Caco-2 (cell line): ENCODE data around the gene PRG3. TPM values are rescaled to one million over a fixed set of nuclear protein-coding genes. Genes with fewer than 3 reads are reported as not detected.

Experiments
- BruUV-seq: library from RNA; stranded (reverse); fragments of 400-500 nt; replicated peaks from 2 replicates; lab custom pipeline; 2021; lab: Mats Ljungman, UMichigan
- CTCF ChIA-PET: fragments of 300-600 bp; sonication (Branson Sonifier 250); formaldehyde crosslinking; loops from one replicate; lab custom pipeline; 2022; ENCODE audit warnings: antibody characterized with exemption; lab: Charles Lee
- POLR2A ChIA-PET: fragments of 300-600 bp; sonication (Branson Sonifier 250); formaldehyde crosslinking; loops from one replicate; lab custom pipeline; 2022; ENCODE audit warnings: antibody characterized with exemption; lab: Charles Lee
- DNase-seq, 2 experiments: peaks; one replicate each; pipeline versions ENCODE4 v3.0.0 to v3.0.0-alpha.2; 2020 to 2022
- H3K27me3 ChIP-seq: replicated peaks from 2 replicates; pipeline ENCODE4 v1.6.0; 2011; ENCODE audit warnings: low read length; ENCODE audit not compliant: control insufficient read depth, insufficient read depth
- H3K36me3 ChIP-seq: 2 replicates; pipeline ENCODE4 v1.5.1; 2011; ENCODE audit warnings: low read length; ENCODE audit not compliant: control insufficient read depth, insufficient read depth
- H3K4me1 ChIP-seq: fragments of 250-450 bp; sonication (Bioruptor Pico); 2 replicates; pipeline ENCODE4 v1.5.1; 2020; ENCODE audit warnings: mild to moderate bottlenecking
- H3K4me3 ChIP-seq: 2 replicates; pipeline ENCODE4 v1.5.1; 2011; ENCODE audit warnings: low read depth, mild to moderate bottlenecking, control low read depth, low read length
- H3K9me3 ChIP-seq: fragments of 250-450 bp; sonication (Bioruptor Pico); 2 replicates; pipeline ENCODE4 v1.5.1; 2020; ENCODE audit warnings: mild to moderate bottlenecking, moderate library complexity
- H3K27ac Mint-ChIP-seq: one replicate; pipeline ENCODE4 v1.8.0; 2022; ENCODE audit warnings: mixed read lengths; ENCODE audit not compliant: unreplicated experiment
- H3K27me3 Mint-ChIP-seq: one replicate; pipeline ENCODE4 v1.8.0; 2022; ENCODE audit warnings: mixed read lengths; ENCODE audit not compliant: insufficient read depth, unreplicated experiment
- H3K36me3 Mint-ChIP-seq: one replicate; pipeline ENCODE4 v1.8.0; 2022; ENCODE audit warnings: mild to moderate bottlenecking, mixed read lengths; ENCODE audit not compliant: insufficient read depth, unreplicated experiment
- H3K4me1 Mint-ChIP-seq: one replicate; pipeline ENCODE4 v1.8.0; 2022; ENCODE audit warnings: low read depth, mixed read lengths; ENCODE audit not compliant: unreplicated experiment
- H3K4me3 Mint-ChIP-seq: one replicate; pipeline ENCODE4 v1.8.0; 2022; ENCODE audit warnings: mild to moderate bottlenecking, moderate library complexity, mixed read lengths; ENCODE audit not compliant: unreplicated experiment
- H3K9me3 Mint-ChIP-seq: one replicate; pipeline ENCODE4 v1.8.0; 2022; ENCODE audit warnings: mixed read lengths; ENCODE audit not compliant: unreplicated experiment
- CTCF ChIP-seq, 2 experiments: fragments of 200-600 bp in 1 of 2; IDR thresholded peaks; 1 replicate in 1 of 2; 2 replicates in 1 of 2; pipeline versions ENCODE4 v1.5.1 to v1.8.0; 2011 to 2022; ENCODE audit warnings: antibody characterized with exemption in 1 of 2, control low read depth in 1 of 2, inconsistent platforms in 1 of 2, low read depth in 1 of 2, low read length in 1 of 2, mild to moderate bottlenecking in 1 of 2, moderate library complexity in 1 of 2; ENCODE audit not compliant: insufficient read depth in 1 of 2, severe bottlenecking in 1 of 2, unreplicated experiment in 1 of 2
- intact Hi-C: fragments of 100-400 bp; cut with micrococcal nuclease; formaldehyde crosslinking; loops from one replicate; pipeline ENCODE4 v1.10.0; 2022; ENCODE audit not compliant: unreplicated experiment
- total RNA-seq: library from RNA; stranded (reverse); gene quantifications from 2 replicates; pipeline ENCODE4 v1.2.3, GENCODE V29; 2022

Gene PRG3
- total RNA-seq, 1 experiment from 2014 or later = not detected

DNA sequence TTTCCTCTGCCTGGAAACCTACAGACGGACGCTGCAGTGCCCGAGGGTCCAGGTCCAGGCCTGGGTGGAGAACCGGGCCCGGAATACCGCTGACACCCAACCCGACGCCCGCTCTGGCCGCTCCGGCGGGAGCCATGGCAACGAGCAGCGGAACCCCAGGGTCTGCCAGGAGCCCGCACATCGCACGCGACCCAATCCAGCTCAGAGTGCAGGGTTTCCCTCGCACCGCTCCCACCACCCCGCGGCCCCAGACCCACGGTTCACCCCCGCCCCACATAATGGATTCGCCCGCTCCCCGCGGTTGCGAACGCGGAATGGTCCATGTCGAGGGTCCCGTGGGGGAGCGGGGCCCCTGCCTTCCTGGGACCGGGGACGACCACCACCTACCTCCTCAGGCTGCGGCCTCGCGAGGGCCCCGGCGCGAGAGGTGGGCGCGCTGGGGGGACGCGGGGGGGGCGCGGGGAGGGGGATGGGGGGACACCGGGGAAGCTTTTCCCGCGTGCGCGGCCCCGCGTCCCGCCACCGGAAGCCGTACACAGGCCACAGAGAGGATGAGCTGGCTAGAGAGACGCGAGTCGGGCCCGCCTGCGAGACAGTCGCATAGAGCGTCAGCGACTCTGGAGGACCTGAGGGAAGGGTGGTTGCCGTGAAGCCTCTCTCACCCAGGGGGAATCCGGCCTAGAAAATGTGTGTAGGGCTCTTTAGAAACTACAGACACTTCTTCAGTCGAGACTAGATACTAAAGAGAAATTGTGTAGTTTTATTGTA is 45.4 kb downstream of the PRG3 start, which contains the start of gene SSRP1:
SSRP1 (minus strand) TSS at position 550 of the 768 bp plus-strand sequence. CDS start 771 bp downstream, outside the sequence.
- peaks cover 22% of the 10 kb centered on the region for H3K4me1 Mint-ChIP-seq

DNA sequence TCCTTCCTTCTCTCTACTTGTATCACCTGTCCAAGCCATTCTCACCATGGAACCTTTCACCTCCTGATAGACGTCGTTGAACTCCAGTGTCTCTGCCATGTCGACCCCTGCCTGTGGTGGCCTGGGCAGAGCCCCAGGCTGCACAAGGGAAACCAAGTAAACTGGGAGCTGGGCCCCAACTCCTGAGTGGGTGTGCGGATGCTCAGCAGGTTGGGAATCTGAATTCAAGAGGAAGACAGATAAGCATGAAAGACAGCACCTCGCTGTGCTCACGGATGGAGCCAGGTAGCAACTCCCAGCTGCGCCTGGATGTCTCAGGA is 46.0 kb downstream of the PRG3 start:
- peaks cover 20% of the 10 kb centered on the region for H3K4me1 Mint-ChIP-seq
- H3K36me3 Mint-ChIP-seq = peaks cover 50% of the 10 kb centered on the region
- no peak for DNase-seq
- TF ChIP-seq CTCF (IDR thresholded peaks at IDR 0.05; ENCODE audit: insufficient read depth in 1 of 2, low read depth in 1 of 2, low read length in 1 of 2, severe bottlenecking in 1 of 2, unreplicated experiment in 1 of 2) = no peak
- no peaks in the 10 kb centered on the region for H3K9me3 Mint-ChIP-seq
- no peaks in the 10 kb centered on the region for H3K27me3 Mint-ChIP-seq
- 0 out of 2 replicates have a peak, but pooled peaks cover 7% of the 10 kb centered on the region for H3K36me3 ChIP-seq
- H3K4me1 ChIP-seq = peaks cover 16% of the 10 kb centered on the region
- H3K4me3 ChIP-seq = peak overlapping the region; percentile 65
- no peaks in the 10 kb centered on the region for H3K27me3 ChIP-seq
- no peaks in the 10 kb centered on the region for H3K9me3 ChIP-seq
- ChIA-PET POLR2A (interaction anchor here (0.7 to 1.6 kb wide), 3 partner anchors 9 to 10 kb away, joined by 4 to 31 read pairs (median 4); partner anchors contain the start of gene TNKS1BP1), CTCF (interaction anchor here (0.6 to 1.5 kb wide), 6 partner anchors 10 to 373 kb away, joined by 4 to 10 read pairs (median 6); partner anchors contain the start of gene TNKS1BP1)
- no TSS peak for BruUV-seq
- peak overlapping the region; percentile 87 for H3K27ac Mint-ChIP-seq
- intact Hi-C loops = loop anchor here (1.0 kb wide), 1 partner anchor 10 kb away; no protein-coding TSS in a partner anchor
- peak overlapping the region; percentile 79 for H3K4me3 Mint-ChIP-seq

More for the DNA sequence above, 45.4 kb downstream of the PRG3 start, which contains the start of gene SSRP1:
- Histone ChIP-seq H3K4me3 (peak within 1 kb of the TSS; percentile 65), H3K27me3 (no peaks in the 10 kb centered on the region), H3K36me3 (0 out of 2 replicates have a peak, but pooled peaks cover 5% of the 10 kb centered on the region), H3K9me3 (no peaks in the 10 kb centered on the region), H3K4me1 (peaks cover 16% of the 10 kb centered on the region)
- H3K27me3 Mint-ChIP-seq = no peaks in the 10 kb centered on the region
- intact Hi-C loops = loop anchor here (1.0 kb wide), 1 partner anchor 10 kb away; no protein-coding TSS in a partner anchor
- no TSS peak for BruUV-seq
- DNase-seq = peak; percentile 90 to 92
- CTCF ChIA-PET = interaction anchor here (0.6 to 1.5 kb wide), 7 partner anchors 10 to 372 kb away, joined by 4 to 10 read pairs (median 6); partner anchors contain the start of gene TNKS1BP1
- POLR2A ChIA-PET = interaction anchor here (0.6 to 1.6 kb wide), 5 partner anchors 8 to 66 kb away, joined by 3 to 31 read pairs (median 4); partner anchors contain the start of gene TNKS1BP1
- no peak for TF ChIP-seq CTCF (IDR thresholded peaks at IDR 0.05; ENCODE audit: insufficient read depth in 1 of 2, low read depth in 1 of 2, low read length in 1 of 2, severe bottlenecking in 1 of 2, unreplicated experiment in 1 of 2)
- H3K27ac Mint-ChIP-seq = peak within 1 kb of the TSS; percentile 87
- H3K36me3 Mint-ChIP-seq = peaks cover 45% of the 10 kb centered on the region
- H3K4me3 Mint-ChIP-seq = peak within 1 kb of the TSS; percentile 79
- no peaks in the 10 kb centered on the region for H3K9me3 Mint-ChIP-seq

DNA sequence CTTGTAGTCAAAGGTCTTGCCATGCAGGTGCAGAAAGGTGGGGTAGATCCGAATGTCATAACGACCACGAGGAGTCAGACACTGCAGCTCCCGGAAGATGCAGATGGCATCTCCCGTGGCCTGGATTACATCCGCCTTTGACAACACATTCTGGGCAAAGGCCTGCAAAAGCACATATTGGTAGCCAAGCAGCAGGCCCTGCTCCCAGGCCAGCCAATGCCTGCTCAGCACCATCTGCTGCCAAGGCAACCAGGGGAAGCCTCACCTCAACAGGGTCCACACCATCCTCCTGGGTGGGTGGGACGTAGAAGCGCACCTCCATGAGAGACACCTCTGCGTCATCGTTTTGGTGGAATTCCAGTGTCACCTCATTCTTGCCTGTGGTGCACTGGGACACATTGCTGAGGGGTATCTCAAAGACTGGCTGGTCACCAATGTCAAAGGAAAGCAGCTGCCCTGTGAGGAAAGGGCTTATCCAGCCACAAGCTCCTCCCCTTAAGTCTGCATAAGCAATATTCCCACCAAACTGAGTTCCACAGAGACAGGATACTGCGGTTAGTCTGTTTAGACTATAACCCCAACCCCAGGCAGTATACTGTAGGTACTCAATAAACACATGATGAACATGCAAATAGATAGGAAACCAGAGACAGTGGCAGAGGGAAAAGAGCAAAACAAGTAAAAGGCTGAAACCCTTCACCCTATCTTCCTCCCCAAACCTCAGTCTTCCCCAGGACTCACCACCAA is 48.1 kb downstream of the PRG3 start:
- no peaks in the 10 kb centered on the region for H3K27me3 Mint-ChIP-seq
- no peaks in the 10 kb centered on the region for H3K9me3 Mint-ChIP-seq
- H3K27ac Mint-ChIP-seq = no peak overlapping the region
- TSS peak; percentile 49 for BruUV-seq
- H3K4me1 Mint-ChIP-seq = peaks cover 19% of the 10 kb centered on the region
- H3K4me3 ChIP-seq = no peak overlapping the region
- TF ChIP-seq CTCF (IDR thresholded peaks at IDR 0.05; ENCODE audit: insufficient read depth in 1 of 2, low read depth in 1 of 2, low read length in 1 of 2, severe bottlenecking in 1 of 2, unreplicated experiment in 1 of 2) = no peak
- H3K4me3 Mint-ChIP-seq = no peak overlapping the region
- ChIA-PET POLR2A (no interaction called here), CTCF (no interaction called here)
- H3K4me1 ChIP-seq = peaks cover 16% of the 10 kb centered on the region
- H3K36me3 Mint-ChIP-seq = peaks cover 70% of the 10 kb centered on the region
- intact Hi-C loops = no loop called here
- DNase-seq = no peak
- peaks cover 7% of the 10 kb centered on the region for H3K36me3 ChIP-seq
- no peaks in the 10 kb centered on the region for H3K27me3 ChIP-seq
- H3K9me3 ChIP-seq = no peaks in the 10 kb centered on the region
